ENCODE measurements around the gene ABCA12.

GRCh38 chr2:215071676-215072075, 66.8 kb downstream of the ABCA12 start:
- no peak for TF ChIP-seq CTCF (conservative IDR thresholded peaks at IDR 0.05; ENCODE audit: low read length)
- no peak for TF ChIP-seq EZH2phosphoT487 (IDR thresholded peaks at IDR 0.05; ENCODE audit: borderline replicate concordance)
